GM19468 (cell line): ENCODE measurements around the gene SLAMF7.
"Not testable (repeated sequence)": the region's sequence is repeated elsewhere in the genome, so short reads cannot be mapped to it uniquely, and the experiment has no call there.

Source experiments
- ATAC-seq: cut with Tn5 transposase; IDR thresholded peaks from one replicate; pipeline ENCODE4 v1.9.1; 2021; ENCODE audit warnings: mild to moderate bottlenecking, moderate library complexity, moderate number of reproducible peaks; ENCODE audit not compliant: unreplicated experiment; ENCODE audit errors: extremely low read depth

The SLAMF7 gene

GRCh38 chr1:160739098-160739511 lies at the start of gene SLAMF7:
TSS of gene SLAMF7 (plus strand) at chr1:160739247. CDS start at chr1:160739302, 55 bp downstream.
- ATAC-seq: peak; percentile 29

GRCh38 chr1:160692390-160692789 lies 46.7 kb upstream of the SLAMF7 start:
- not testable (repeated sequence) for ATAC-seq

GRCh38 chr1:160702100-160702499 lies 36.9 kb upstream of the SLAMF7 start:
- ATAC-seq: no peak

GRCh38 chr1:160704250-160704649 lies 34.8 kb upstream of the SLAMF7 start:
- no peak for ATAC-seq

GRCh38 chr1:160705212-160705621 lies 33.8 kb upstream of the SLAMF7 start:
- not testable (repeated sequence) for ATAC-seq

- no peak for ATAC-seq
Observed at GRCh38 chr1:160705742-160706141, 33.3 kb upstream of the SLAMF7 start.

GRCh38 chr1:160706526-160707235 lies 32.4 kb upstream of the SLAMF7 start:
- no peak for ATAC-seq

GRCh38 chr1:160707236-160708064 lies 31.6 kb upstream of the SLAMF7 start:
- no peak for ATAC-seq

GRCh38 chr1:160708118-160708517 lies 30.9 kb upstream of the SLAMF7 start:
- ATAC-seq: no peak

GRCh38 chr1:160708801-160709200 lies 30.2 kb upstream of the SLAMF7 start:
- ATAC-seq: no peak

GRCh38 chr1:160709715-160710114 lies 29.3 kb upstream of the SLAMF7 start:
- no peak for ATAC-seq

- ATAC-seq: no peak
Observed at GRCh38 chr1:160710517-160711252, 28.4 kb upstream of the SLAMF7 start.

GRCh38 chr1:160711276-160711601 lies 27.8 kb upstream of the SLAMF7 start:
- ATAC-seq: no peak

- ATAC-seq: no peak
Observed at GRCh38 chr1:160711602-160712311, 27.3 kb upstream of the SLAMF7 start, which contains the start of gene CD48. TSS of gene CD48 (minus strand) at chr1:160711822. CDS start at chr1:160711763, 59 bp downstream.

GRCh38 chr1:160712525-160713080 lies 26.4 kb upstream of the SLAMF7 start:
- not testable (repeated sequence) for ATAC-seq

GRCh38 chr1:160713161-160713560 lies 25.9 kb upstream of the SLAMF7 start:
- no peak for ATAC-seq

- ATAC-seq: peak; percentile 9
Observed at GRCh38 chr1:160714034-160714648, 24.9 kb upstream of the SLAMF7 start.

- no peak for ATAC-seq
Observed at GRCh38 chr1:160716013-160716412, 23.0 kb upstream of the SLAMF7 start.

- ATAC-seq: no peak
Observed at GRCh38 chr1:160717306-160717705, 21.7 kb upstream of the SLAMF7 start.
